IgD-negative memory B cell (primary cell): Measurements from ENCODE around the gene TIMP2. TPM values are rescaled to one million over a fixed set of nuclear protein-coding genes. Genes with fewer than 3 reads are reported as not detected.
"Not testable (repeated sequence)": the region's sequence is repeated elsewhere in the genome, so short reads cannot be mapped to it uniquely, and the experiment has no call there.

Experiments used
- H3K27ac Mint-ChIP-seq, 3 donors: one replicate each; pipeline ENCODE4 v1.8.0; 2020 to 2022; ENCODE audit warnings: mild to moderate bottlenecking in 3 of 3, mixed read lengths in 3 of 3, moderate library complexity in 1 of 3
- H3K27me3 Mint-ChIP-seq: one replicate; pipeline ENCODE4 v1.8.0; 2021; ENCODE audit warnings: mixed read lengths
- H3K36me3 Mint-ChIP-seq: one replicate; pipeline ENCODE4 v1.8.0; 2020; ENCODE audit warnings: mild to moderate bottlenecking, mixed read lengths
- H3K4me1 Mint-ChIP-seq, 3 donors: one replicate each; pipeline ENCODE4 v1.8.0; 2020 to 2022; ENCODE audit warnings: mixed read lengths in 3 of 3, mild to moderate bottlenecking in 1 of 3
- H3K4me3 Mint-ChIP-seq, 4 donors: one replicate each; pipeline ENCODE4 v1.8.0; 2020 to 2022; ENCODE audit warnings: mild to moderate bottlenecking in 4 of 4, mixed read lengths in 4 of 4, moderate library complexity in 3 of 4
- H3K9me3 Mint-ChIP-seq, 3 donors: one replicate each; pipeline ENCODE4 v1.8.0; 2020 to 2021; ENCODE audit warnings: mixed read lengths in 3 of 3, mild to moderate bottlenecking in 1 of 3
- polyA plus RNA-seq: library from polyadenylated mRNA; unstranded; fragments of 300-500 nt; fragmentation: Illumina TruSeq; gene quantifications from one replicate; pipeline ENCODE4 v1.2.3, GENCODE V29; 2021

TIMP2 gene
- polyA plus RNA-seq, 1 donor from 2014 or later: 0.34 TPM

DNA sequence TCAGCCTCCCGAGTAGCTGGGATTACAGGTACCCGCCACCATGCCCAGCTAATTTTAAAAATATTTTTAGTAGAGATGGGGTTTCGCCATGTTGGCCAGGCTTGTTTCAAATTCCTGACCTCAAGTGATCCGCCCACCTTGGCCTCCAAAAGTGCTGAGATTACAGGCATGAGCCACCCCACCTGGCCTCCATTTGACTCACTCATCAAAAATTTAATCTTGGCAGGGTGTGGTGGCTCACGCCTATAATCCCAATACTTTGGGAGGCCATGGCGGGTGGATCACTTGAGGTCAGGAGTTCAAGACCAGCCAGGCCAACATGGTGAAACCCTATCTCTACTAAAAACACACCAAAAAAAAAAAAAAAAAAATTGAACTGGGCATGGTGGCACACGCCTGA lies 13.6 kb downstream of the TIMP2 start:
- not testable (repeated sequence) for H3K4me3 Mint-ChIP-seq, H3K9me3 Mint-ChIP-seq, H3K27me3 Mint-ChIP-seq, H3K4me1 Mint-ChIP-seq, H3K36me3 Mint-ChIP-seq, H3K27ac Mint-ChIP-seq

DNA sequence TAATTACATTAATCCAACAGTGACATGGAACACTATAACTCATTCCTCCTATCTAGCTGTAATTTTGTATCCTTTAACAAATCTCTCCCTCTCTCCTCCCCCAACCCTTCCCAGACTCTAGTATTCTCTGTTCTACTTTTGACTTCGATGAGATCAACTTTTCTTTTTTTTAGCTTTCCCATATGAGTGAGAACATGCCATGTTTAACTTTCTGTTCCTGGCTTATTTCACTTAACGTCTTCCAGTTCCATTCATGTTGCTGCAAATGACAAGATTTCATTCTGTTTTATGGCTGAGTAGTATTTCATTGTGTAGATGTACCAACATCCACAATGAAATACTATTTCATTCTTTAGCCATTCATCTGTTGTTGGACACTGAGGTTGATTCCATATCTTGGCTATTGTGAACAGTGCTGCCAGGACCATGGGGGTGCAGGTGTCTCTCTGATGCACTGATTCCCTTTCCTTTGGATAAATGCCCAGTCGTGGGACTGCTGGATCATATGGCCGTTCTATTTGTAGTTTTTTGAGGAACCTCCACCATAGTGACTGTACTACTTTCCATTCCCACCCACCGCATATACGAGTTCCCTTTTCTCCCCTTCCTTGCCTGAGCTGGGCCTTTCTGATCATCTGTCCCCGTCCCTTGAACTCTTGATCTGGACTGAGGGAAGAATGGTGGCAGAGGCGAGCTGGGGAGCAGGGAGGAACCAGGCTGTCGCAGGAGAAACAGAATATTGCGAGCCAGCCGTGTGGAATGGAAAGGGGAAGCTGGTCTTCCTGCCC lies 14.5 kb downstream of the TIMP2 start:
- Mint-ChIP-seq H3K36me3 (peaks cover 8% of the 10 kb centered on the region), H3K27ac (no peak overlapping the region), H3K27me3 (peaks cover 4% of the 10 kb centered on the region), H3K4me3 (no peak overlapping the region), H3K9me3 (no peaks in the 10 kb centered on the region), H3K4me1 (peaks cover 0 to 7% (median 5%) of the 10 kb centered on the region in 3 donors)

DNA sequence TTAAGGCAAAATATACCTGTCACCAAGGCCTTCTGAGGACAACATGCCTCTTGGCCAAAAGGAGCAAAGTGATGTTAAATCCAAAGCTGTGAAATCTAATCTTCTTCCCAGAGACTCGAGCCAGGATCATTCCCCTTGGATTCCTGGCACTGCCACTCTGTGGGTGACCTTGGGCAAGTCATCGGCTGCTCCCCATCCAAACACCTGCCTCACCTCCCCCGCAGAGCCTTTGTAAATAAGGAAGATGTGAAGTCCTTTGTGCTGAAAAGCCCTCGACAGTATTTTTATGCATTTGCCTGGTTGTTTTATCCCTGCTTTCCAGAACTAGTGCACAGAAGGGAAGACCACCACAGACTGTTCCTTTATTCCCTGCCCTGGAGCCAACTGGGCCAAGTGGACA lies 16.8 kb downstream of the TIMP2 start:
- Mint-ChIP-seq H3K27ac (peak overlapping the region in 1 of 3 donors; percentile 29), H3K4me3 (peak overlapping the region in 1 of 4 donors; percentile 21), H3K36me3 (peaks cover 6% of the 10 kb centered on the region), H3K9me3 (no peaks in the 10 kb centered on the region), H3K27me3 (peaks cover 4% of the 10 kb centered on the region), H3K4me1 (peaks cover 0 to 8% (median 4%) of the 10 kb centered on the region in 3 donors)

DNA sequence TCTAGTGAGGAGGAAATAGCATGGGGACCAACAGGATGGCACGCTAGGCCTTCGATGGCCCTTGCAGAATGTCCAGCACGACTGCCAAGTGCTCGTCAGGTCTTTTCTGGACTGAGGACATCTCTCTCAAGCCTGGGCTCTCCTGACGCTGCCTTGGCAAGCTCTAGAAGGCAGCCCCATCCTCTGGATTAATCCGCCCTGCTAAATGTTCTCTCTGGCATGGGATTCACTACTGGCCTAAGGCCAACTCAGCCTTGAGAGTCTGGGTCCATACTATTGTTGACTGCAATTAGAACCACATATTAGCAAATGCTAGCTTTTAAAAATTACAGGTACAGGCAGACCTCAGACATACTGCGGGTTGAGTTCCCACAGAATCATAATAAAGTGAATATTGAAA lies 19.6 kb downstream of the TIMP2 start:
- Mint-ChIP-seq H3K27ac (no peak overlapping the region), H3K4me3 (no peak overlapping the region), H3K4me1 (peaks cover 0 to 5% (median 0%) of the 10 kb centered on the region in 3 donors), H3K27me3 (peaks cover 4% of the 10 kb centered on the region), H3K9me3 (no peaks in the 10 kb centered on the region), H3K36me3 (peaks cover 2% of the 10 kb centered on the region)

DNA sequence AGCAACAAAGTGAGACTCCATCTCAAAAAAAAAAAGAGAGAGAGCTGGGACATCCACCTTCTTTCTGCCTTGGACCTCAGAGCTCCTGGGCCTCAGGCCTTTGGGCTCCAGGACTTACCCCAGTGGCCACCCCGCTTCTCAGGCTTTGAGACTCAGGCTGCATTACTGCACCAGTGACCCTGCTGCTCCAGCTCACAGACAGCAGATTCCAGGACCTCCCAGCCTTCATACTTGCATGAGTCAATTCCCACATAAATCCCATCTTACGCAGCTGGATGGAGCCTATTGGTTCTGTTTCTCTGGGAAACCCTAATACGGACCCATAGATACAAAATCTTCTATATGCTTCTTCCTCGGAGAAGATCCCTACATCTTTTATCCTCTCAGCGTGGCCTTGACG lies 20.1 kb downstream of the TIMP2 start:
- no peaks in the 10 kb centered on the region for H3K9me3 Mint-ChIP-seq
- H3K4me3 Mint-ChIP-seq: no peak overlapping the region
- H3K27ac Mint-ChIP-seq: no peak overlapping the region
- H3K4me1 Mint-ChIP-seq: peaks cover 0 to 4% (median 0%) of the 10 kb centered on the region in 3 donors
- peaks cover 4% of the 10 kb centered on the region for H3K27me3 Mint-ChIP-seq
- H3K36me3 Mint-ChIP-seq: peaks cover 2% of the 10 kb centered on the region

DNA sequence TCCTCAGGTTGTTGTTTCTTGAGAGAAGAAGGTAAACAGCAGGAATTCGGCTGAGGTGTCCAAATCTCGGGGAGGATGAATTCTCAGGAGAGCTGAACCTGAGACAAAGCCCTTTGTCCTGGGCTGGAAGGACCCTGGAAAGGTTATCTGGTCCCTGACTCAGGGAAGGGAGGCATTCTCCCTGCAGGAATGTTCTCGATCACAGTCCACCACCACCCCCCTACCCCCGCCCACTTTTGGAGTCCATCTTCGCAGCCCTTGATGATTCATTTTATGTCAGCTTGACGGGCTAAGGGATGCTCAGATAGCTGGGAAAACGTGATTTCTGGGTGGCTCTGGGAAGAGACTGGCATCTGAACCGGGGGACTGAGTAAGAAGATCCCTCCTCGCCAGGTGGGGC lies 20.8 kb downstream of the TIMP2 start:
- Mint-ChIP-seq H3K4me1 (peaks cover 0 to 4% (median 0%) of the 10 kb centered on the region in 3 donors), H3K27ac (no peak overlapping the region)

DNA sequence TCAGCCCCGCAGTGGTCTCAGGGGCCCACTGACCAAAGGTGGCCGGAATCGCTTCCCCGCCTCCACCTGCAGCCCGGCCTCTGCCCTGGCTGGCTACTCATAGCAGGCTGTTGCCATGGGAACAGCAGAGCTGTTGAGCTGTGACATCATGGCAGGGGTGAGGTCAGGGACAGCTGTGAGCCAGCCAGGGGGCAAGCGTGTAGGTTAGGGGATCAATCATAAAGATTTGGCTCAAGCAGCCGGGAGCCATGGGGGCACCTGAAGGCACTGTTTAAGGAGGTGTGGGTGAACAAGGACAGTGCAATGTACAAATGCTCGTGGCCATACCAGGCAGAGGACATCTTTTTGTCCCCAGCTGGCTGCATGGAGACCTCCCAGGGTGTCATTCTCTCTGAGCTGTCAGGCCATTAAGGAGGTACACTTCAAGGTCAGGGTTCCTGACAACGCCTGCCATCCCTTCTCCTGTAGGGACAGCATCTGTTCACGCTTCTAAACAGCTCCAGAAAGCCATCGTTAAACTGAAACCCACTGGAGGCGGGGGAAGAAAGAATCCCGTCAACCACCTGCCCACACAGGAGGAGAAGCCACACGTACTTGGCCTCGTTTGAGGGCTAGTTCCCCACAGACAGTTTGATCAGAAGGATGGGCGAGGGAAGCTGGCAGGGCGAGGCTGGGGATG lies 21.9 kb downstream of the TIMP2 start, which contains the start of gene CEP295NL:
TSS of gene CEP295NL (minus strand) at position 101 of the 679 bp plus-strand sequence. CDS start 1,373 bp downstream, outside the sequence.
- no peaks in the 10 kb centered on the region for H3K27me3 Mint-ChIP-seq
- no peaks in the 10 kb centered on the region for H3K9me3 Mint-ChIP-seq
- peak within 1 kb of the TSS in 1 of 3 donors; percentile 62 for H3K27ac Mint-ChIP-seq
- H3K36me3 Mint-ChIP-seq: peaks cover 2% of the 10 kb centered on the region
- peaks cover 0 to 4% (median 0%) of the 10 kb centered on the region in 3 donors for H3K4me1 Mint-ChIP-seq
- H3K4me3 Mint-ChIP-seq: no peak within 1 kb of the TSS

More for the DNA sequence above, 20.8 kb downstream of the TIMP2 start:
- Mint-ChIP-seq H3K4me3 (no peak overlapping the region), H3K36me3 (peaks cover 2% of the 10 kb centered on the region), H3K9me3 (no peaks in the 10 kb centered on the region), H3K27me3 (peaks cover 2% of the 10 kb centered on the region)

DNA sequence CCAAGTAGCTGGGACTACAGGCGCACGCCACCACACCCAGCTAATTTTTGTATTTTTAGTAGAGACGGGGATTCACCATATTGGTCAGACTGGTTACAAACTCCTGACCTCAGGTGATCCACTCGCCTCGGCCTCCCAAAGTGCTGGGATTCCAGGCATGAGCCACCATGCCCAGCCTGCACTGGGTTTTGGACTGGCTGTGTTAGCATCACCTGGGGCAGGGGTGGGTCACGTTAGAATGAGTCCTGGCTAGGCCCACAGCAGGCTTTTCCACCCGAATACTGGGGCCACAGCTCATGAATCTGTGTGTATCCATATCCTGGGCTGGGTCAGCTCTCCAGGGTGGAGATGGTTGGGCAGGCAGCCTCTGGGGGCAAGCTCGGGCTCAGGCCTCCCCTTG lies 23.0 kb downstream of the TIMP2 start:
- not testable (repeated sequence) for H3K4me1 Mint-ChIP-seq, H3K4me3 Mint-ChIP-seq, H3K27me3 Mint-ChIP-seq, H3K27ac Mint-ChIP-seq, H3K9me3 Mint-ChIP-seq, H3K36me3 Mint-ChIP-seq

DNA sequence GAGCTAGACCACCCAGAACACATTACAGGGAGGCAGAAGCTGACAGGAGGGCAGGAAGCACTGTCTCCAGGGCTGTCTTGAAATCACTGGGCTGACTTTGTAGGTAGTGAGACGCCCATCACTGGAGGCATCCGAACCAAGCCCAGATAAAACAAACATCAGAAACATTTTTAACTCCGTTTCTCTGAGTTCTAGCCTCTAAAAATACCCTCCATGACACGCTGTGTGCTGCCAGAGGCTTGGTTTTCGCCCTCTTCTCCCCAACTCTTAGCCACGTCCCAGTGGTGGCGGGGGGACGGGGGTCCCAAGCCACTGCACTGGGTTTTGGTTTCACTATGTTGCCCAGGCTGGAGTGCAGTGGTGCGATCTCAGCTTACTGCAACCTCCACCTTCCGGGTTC lies 23.4 kb downstream of the TIMP2 start:
- Mint-ChIP-seq H3K9me3 (no peaks in the 10 kb centered on the region), H3K27me3 (no peaks in the 10 kb centered on the region), H3K4me1 (peaks cover 0 to 4% (median 0%) of the 10 kb centered on the region in 3 donors), H3K27ac (no peak overlapping the region), H3K36me3 (peaks cover under 1% of the 10 kb centered on the region), H3K4me3 (no peak overlapping the region)

DNA sequence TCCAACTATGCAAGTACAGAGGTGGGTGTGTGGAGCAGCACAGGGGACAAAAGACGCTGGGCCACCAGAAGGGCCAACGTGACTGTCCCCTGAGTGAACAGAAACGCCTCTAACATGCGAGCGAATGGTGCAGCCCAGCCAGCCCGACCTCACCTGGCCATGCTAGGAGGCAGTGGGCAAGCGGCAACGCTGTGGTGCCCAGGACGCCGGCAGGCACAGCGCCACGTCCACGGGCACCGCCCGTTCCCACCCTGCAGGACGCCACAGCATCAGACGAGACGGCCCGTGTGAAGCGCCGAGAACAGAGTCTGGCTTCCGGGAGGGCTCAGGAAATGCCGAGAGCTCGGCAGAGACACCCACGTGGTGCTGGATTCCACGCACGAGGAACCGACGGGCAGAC lies 24.4 kb downstream of the TIMP2 start:
- H3K36me3 Mint-ChIP-seq: no peaks in the 10 kb centered on the region
- H3K4me1 Mint-ChIP-seq: peaks cover 0 to 4% (median 0%) of the 10 kb centered on the region in 3 donors
- no peaks in the 10 kb centered on the region for H3K27me3 Mint-ChIP-seq
- H3K4me3 Mint-ChIP-seq: no peak overlapping the region
- no peak overlapping the region for H3K27ac Mint-ChIP-seq
- no peaks in the 10 kb centered on the region for H3K9me3 Mint-ChIP-seq

DNA sequence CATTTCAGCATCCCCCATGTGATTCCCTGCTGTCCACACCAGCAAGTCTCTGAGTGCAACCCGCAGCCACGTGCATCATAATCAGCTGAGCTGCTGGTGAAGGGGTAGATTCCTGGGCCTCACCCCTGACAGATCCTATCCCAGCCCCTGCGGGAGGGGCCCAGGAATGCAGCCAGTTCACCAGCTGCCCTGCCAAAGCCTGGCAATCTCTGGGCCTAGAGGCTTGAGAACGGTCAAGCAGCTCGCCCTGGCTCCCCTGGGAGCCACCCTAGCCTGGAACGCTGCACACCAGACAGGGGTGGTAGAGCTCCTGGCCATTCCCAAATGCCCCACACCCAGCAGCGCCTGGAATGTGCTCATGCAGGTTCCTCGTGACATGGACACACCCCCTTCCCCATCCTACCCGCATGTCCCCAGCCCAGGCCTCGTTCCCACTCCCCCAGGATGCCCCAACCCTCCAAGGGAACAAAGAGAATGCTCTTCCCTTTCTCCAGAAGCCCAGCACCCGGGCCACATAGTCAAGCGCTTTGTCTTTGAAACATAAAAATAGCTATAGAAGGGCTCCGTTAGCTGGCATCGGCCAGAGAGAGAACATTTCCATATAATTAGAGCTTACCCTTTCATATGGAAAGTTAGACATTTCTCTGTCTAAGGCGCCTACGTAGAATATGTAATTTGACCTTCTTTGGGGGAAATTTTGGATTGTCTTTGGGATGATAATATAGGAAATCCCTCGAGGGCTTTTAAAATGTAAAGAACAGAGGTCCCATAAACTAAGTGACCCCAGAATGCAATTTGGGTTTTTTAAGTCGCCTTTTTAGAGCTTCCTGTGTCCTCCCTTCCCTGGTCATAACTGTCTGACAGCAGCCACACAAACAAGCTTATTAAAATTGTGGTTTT lies 25.6 kb downstream of the TIMP2 start:
- Mint-ChIP-seq H3K4me3 (peak overlapping the region in 1 of 4 donors; percentile 33), H3K4me1 (peaks cover 1 to 4% (median 1%) of the 10 kb centered on the region in 3 donors)

DNA sequence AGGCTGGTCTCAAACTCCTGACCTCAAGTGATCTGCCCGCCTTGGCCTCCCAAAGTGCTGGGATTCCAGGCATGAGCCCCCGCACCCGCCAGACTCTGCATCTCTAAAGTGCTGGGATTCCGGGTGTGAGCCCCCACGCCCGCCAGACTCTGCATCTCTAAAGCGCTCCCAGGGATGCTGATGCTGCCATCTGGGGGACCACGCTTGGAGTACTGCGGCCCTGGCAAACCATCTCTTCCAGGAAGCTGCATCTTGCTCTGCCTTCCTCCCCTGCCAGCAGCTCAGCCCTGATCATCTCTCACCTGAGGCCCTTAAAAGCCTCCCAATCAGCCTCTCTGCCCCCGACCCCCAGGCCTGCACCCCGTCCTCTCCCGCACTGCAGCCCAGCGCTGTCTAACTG lies 26.2 kb downstream of the TIMP2 start:
- no peaks in the 10 kb centered on the region for H3K9me3 Mint-ChIP-seq
- H3K27me3 Mint-ChIP-seq: no peaks in the 10 kb centered on the region
- peaks cover 1 to 5% (median 5%) of the 10 kb centered on the region in 3 donors for H3K4me1 Mint-ChIP-seq
- H3K27ac Mint-ChIP-seq: no peak overlapping the region
- peak overlapping the region in 1 of 4 donors; percentile 33 for H3K4me3 Mint-ChIP-seq
- H3K36me3 Mint-ChIP-seq: no peaks in the 10 kb centered on the region

More for the DNA sequence above, 25.6 kb downstream of the TIMP2 start:
- H3K9me3 Mint-ChIP-seq: no peaks in the 10 kb centered on the region
- no peak overlapping the region for H3K27ac Mint-ChIP-seq
- no peaks in the 10 kb centered on the region for H3K36me3 Mint-ChIP-seq
- no peaks in the 10 kb centered on the region for H3K27me3 Mint-ChIP-seq

DNA sequence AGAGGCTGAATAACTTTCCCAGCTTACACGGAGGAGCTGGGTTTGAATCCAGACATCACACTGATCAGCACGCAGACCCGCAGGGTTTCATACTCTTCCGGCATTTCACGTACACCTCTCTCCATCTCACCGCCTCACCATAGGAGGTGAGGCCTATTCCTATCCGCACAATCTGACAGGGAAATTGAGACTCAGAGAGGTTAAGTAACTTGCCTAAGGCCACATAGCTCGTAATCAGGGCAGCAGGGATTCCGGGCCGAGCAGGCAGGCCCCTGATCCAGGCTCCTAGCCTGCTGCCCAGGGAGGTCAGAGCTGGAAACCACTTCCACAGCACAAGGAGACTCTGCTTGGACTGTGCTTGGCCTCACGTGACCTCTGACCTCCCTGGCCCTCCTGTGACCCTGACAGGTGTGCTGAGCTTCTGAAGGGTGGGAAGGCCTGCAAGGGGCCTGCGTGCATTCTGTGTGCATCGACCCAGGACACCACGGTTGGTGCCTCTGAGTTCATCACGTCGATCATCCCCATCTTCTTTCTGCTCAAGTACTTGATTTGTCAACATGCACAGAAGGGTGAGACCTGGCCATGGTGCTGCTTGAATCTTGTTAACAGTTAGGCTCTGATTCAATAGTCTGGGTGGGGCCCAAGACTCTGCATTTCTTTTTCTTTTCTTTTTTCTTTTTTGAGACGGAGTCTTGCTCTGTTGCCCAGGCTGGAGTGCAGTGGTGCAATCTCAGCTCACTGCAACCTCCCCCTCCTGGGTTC lies 26.9 kb downstream of the TIMP2 start:
- Mint-ChIP-seq H3K27ac (no peak overlapping the region), H3K4me1 (peaks cover 2 to 5% (median 5%) of the 10 kb centered on the region in 3 donors), H3K4me3 (no peak overlapping the region), H3K36me3 (no peaks in the 10 kb centered on the region), H3K9me3 (no peaks in the 10 kb centered on the region), H3K27me3 (no peaks in the 10 kb centered on the region)

DNA sequence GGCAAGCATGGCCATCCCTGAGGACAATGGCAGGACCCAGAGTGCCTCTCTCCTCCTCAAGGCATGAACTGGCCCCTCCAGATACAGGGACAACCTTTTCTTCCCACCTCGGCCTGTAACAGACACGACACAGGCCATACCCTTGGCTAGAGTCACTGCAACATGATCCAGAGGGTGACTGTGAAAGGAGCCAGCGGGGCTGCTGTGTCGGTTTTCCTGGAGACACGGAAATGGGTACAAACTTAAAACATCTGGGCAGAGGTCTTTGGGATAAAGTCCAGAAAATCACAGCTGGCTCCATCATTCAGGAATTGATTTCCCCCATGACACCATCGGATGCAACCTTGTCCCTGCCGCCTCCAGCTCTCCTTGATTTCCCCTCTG lies 27.5 kb downstream of the TIMP2 start:
- Mint-ChIP-seq H3K4me3 (no peak overlapping the region), H3K4me1 (peaks cover 5 to 11% (median 8%) of the 10 kb centered on the region in 3 donors), H3K9me3 (no peaks in the 10 kb centered on the region), H3K36me3 (peaks cover 1% of the 10 kb centered on the region), H3K27me3 (peaks cover 3% of the 10 kb centered on the region), H3K27ac (no peak overlapping the region)
